SK-N-SH (cell line): ENCODE measurements around the gene PCLO. TPM values are rescaled to one million over a fixed set of nuclear protein-coding genes. Genes with fewer than 3 reads are reported as not detected.

Experiments used
- CTCF ChIA-PET: fragments of 300-600, 350-600 bp; formaldehyde crosslinking; extraction: SDS; loops from one replicate; lab custom pipeline; 2021; lab: Yijun Ruan, JAX
- POLR2A ChIA-PET: fragments of 350-600 bp; sonication (Branson Sonifier 250); formaldehyde crosslinking; extraction: SDS; loops from one replicate; lab custom pipeline; 2020; ENCODE audit warnings: antibody characterized with exemption, inconsistent platforms; lab: Yijun Ruan, JAX
- DNase-seq: peaks from one replicate; pipeline ENCODE4 v3.0.0; 2012
- H2AFZ ChIP-seq: fragments of 200-600 bp; sonication (generic); 2 replicates; pipeline ENCODE4 v1.8.1; 2016; ENCODE audit warnings: antibody characterized with exemption, mild to moderate bottlenecking, low read depth
- H3F3A ChIP-seq: fragments of 200-600 bp; sonication (generic); replicated peaks from 2 replicates; pipeline ENCODE3; 2016; ENCODE audit warnings: antibody characterized with exemption, mild to moderate bottlenecking; ENCODE audit not compliant: insufficient read depth
- H3K27ac ChIP-seq, 2 experiments: fragments of 200-500 bp in 1 of 2; fragments of 200-600 bp in 1 of 2; sonication (Bioruptor generic) in 1 of 2; sonication (generic), shearing (Covaris generic) in 1 of 2; 2 replicates each; pipeline versions ENCODE4 v1.5.1 to v1.6.1; 2014 to 2016; ENCODE audit warnings: low read depth in 2 of 2, inconsistent platforms in 1 of 2, low read length in 1 of 2, mild to moderate bottlenecking in 1 of 2, mixed read lengths in 1 of 2
- H3K27me3 ChIP-seq: fragments of 200-600 bp; sonication (generic), shearing (Covaris generic); 2 replicates; pipeline ENCODE4 v1.6.1; 2016; ENCODE audit warnings: mixed run types; ENCODE audit not compliant: insufficient read depth
- H3K36me3 ChIP-seq, 2 experiments: fragments of 200-500 bp in 1 of 2; fragments of 200-600 bp in 1 of 2; sonication (Bioruptor generic) in 1 of 2; sonication (generic) in 1 of 2; replicated peaks in 1 of 2; 2 replicates each; pipeline versions ENCODE3 to v1.5.1; 2014 to 2016; ENCODE audit warnings: low read length in 1 of 2, mild to moderate bottlenecking in 1 of 2; ENCODE audit not compliant: insufficient read depth in 2 of 2, control insufficient read depth in 1 of 2
- H3K4me1 ChIP-seq, 2 experiments: fragments of 200-500 bp in 1 of 2; fragments of 200-600 bp in 1 of 2; sonication (Bioruptor generic) in 1 of 2; sonication (generic), shearing (Covaris generic) in 1 of 2; 2 replicates each; pipeline versions ENCODE4 v1.5.1 to v1.6.1; 2014 to 2016; ENCODE audit warnings: low read depth in 1 of 2, low read length in 1 of 2, mixed run types in 1 of 2; ENCODE audit not compliant: insufficient read depth in 2 of 2, control insufficient read depth in 1 of 2
- H3K4me2 ChIP-seq: fragments of 200-600 bp; sonication (generic), shearing (Covaris generic); 2 replicates; pipeline ENCODE4 v1.6.1; 2017; ENCODE audit warnings: mixed run types
- H3K4me3 ChIP-seq, 2 experiments: fragments of 200-500 bp in 1 of 2; fragments of 200-600 bp in 1 of 2; sonication (Bioruptor generic) in 1 of 2; sonication (generic), shearing (Covaris generic) in 1 of 2; 2 replicates each; pipeline versions ENCODE4 v1.5.1 to v1.8.1; 2014 to 2016; ENCODE audit warnings: low read depth in 2 of 2, inconsistent platforms in 1 of 2, low read length in 1 of 2, mild to moderate bottlenecking in 1 of 2, mixed read lengths in 1 of 2, moderate library complexity in 1 of 2
- H3K79me2 ChIP-seq: fragments of 200-600 bp; sonication (generic); 2 replicates; pipeline ENCODE4 v1.8.1; 2017; ENCODE audit warnings: mild to moderate bottlenecking; ENCODE audit not compliant: insufficient read depth
- H3K9ac ChIP-seq: fragments of 200-600 bp; sonication (generic); 2 replicates; pipeline ENCODE4 v1.6.1; 2017; ENCODE audit warnings: mixed run types
- H3K9me2 ChIP-seq: fragments of 200-600 bp; sonication (generic); 2 replicates; pipeline ENCODE4 v1.6.1; 2017; ENCODE audit warnings: mixed run types
- H3K9me3 ChIP-seq: fragments of 200-600 bp; sonication (generic); 2 replicates; pipeline ENCODE4 v1.6.1; 2017; ENCODE audit warnings: mixed run types, mild to moderate bottlenecking, moderate library complexity
- H4K20me1 ChIP-seq: fragments of 200-600 bp; sonication (generic); 2 replicates; pipeline ENCODE4 v1.6.1; 2017; ENCODE audit warnings: mild to moderate bottlenecking, mixed run types; ENCODE audit not compliant: insufficient read depth
- ELF1 ChIP-seq: IDR thresholded peaks from 2 replicates; pipeline ENCODE4 v1.4.0; 2012
- EP300 ChIP-seq, 2 experiments: IDR thresholded peaks; 2 replicates each; pipeline versions ENCODE4 v1.4.0 to v1.6.1; 2012; ENCODE audit warnings: borderline replicate concordance in 1 of 2, low read depth in 1 of 2, low read length in 1 of 2
- EZH2phosphoT487 ChIP-seq: fragments of 200-600 bp; sonication (generic); IDR thresholded peaks from 2 replicates; pipeline ENCODE4 v1.6.1; 2017; ENCODE audit warnings: low read depth, mixed run types, mild to moderate bottlenecking, antibody characterized with exemption, moderate library complexity, borderline replicate concordance
- FOSL2 ChIP-seq: IDR thresholded peaks from 2 replicates; pipeline ENCODE4 v1.4.0; 2012; ENCODE audit warnings: low read depth, mild to moderate bottlenecking, moderate library complexity, borderline replicate concordance
- FOXJ3 ChIP-seq: sonication (generic); formaldehyde crosslinking; IDR thresholded peaks from 2 replicates; pipeline ENCODE4 v1.5.1; 2020; ENCODE audit warnings: mild to moderate bottlenecking, missing genetic modification reagents
- FOXM1 ChIP-seq: IDR thresholded peaks from 2 replicates; pipeline ENCODE4 v1.4.0; 2012; ENCODE audit warnings: low read depth, mild to moderate bottlenecking
- GATA2 ChIP-seq: sonication (generic); formaldehyde crosslinking; IDR thresholded peaks from 2 replicates; pipeline ENCODE4 v1.5.0; 2020; ENCODE audit warnings: mild to moderate bottlenecking, missing genetic modification reagents
- JUND ChIP-seq: IDR thresholded peaks from 2 replicates; pipeline ENCODE4 v1.4.0; 2012
- MEF2A ChIP-seq: IDR thresholded peaks from 2 replicates; pipeline ENCODE4 v1.4.0; 2012; ENCODE audit warnings: low read depth, borderline replicate concordance
- NFIC ChIP-seq: IDR thresholded peaks from 2 replicates; pipeline ENCODE4 v1.4.0; 2012; ENCODE audit warnings: borderline replicate concordance
- NRF1 ChIP-seq: IDR thresholded peaks from 2 replicates; pipeline ENCODE4 v1.6.1; 2012; ENCODE audit warnings: low read depth, mild to moderate bottlenecking, low read length
- POLR2AphosphoS5 ChIP-seq: IDR thresholded peaks from 2 replicates; pipeline ENCODE4 v1.6.1; 2012; ENCODE audit warnings: low read depth, low read length
- RCOR1 ChIP-seq: fragments of 150-350 bp; IDR thresholded peaks from 2 replicates; pipeline ENCODE4 v1.6.1; 2017; ENCODE audit warnings: antibody characterized with exemption, low read length
- RFX5 ChIP-seq: IDR thresholded peaks from 2 replicates; pipeline ENCODE4 v1.6.1; 2012; ENCODE audit warnings: mild to moderate bottlenecking, improper control_type of control experiment, low read length
- SIN3A ChIP-seq: IDR thresholded peaks from 2 replicates; pipeline ENCODE4 v1.6.1; 2012; ENCODE audit warnings: low read depth, mild to moderate bottlenecking, low read length, moderate library complexity, borderline replicate concordance
- SMC3 ChIP-seq: IDR thresholded peaks from 2 replicates; pipeline ENCODE4 v1.6.1; 2012; ENCODE audit warnings: low read depth, low read length, improper control_type of control experiment
- TCF12 ChIP-seq: IDR thresholded peaks from 2 replicates; pipeline ENCODE4 v1.4.0; 2012
- TEAD4 ChIP-seq: IDR thresholded peaks from 2 replicates; pipeline ENCODE4 v1.4.0; 2012; ENCODE audit warnings: mild to moderate bottlenecking, borderline replicate concordance; ENCODE audit not compliant: insufficient read depth
- YY1 ChIP-seq: IDR thresholded peaks from 2 replicates; pipeline ENCODE4 v1.4.0; 2012; ENCODE audit warnings: low read depth, mild to moderate bottlenecking
- WGBS: methylation state at CpG from one replicate; pipeline ENCODE4 v1.1.6; 2017; ENCODE audit warnings: low lambda C conversion rate; 5-methylcytosine and 5-hydroxymethylcytosine counted together
- polyA plus RNA-seq, 3 experiments: library from polyadenylated mRNA; depleted of rRNA; stranded (reverse); fragments of >200 nt; gene quantifications; 2 replicates each; pipeline ENCODE4 v1.2.3, GENCODE V29; 2012
- TF ChIP-seq, protein P1 (sequence below): IDR thresholded peaks from 2 replicates; pipeline ENCODE4 v1.6.1; 2012; ENCODE audit warnings: mild to moderate bottlenecking, low read depth, low read length, moderate library complexity
- TF ChIP-seq, protein P2 (sequence below): fragments of 200-600 bp; sonication (generic); IDR thresholded peaks from 2 replicates; pipeline ENCODE4 v1.6.1; 2017; ENCODE audit warnings: antibody characterized with exemption, mild to moderate bottlenecking, moderate library complexity
- TF ChIP-seq, protein P3 (sequence below): IDR thresholded peaks from 2 replicates; pipeline ENCODE4 v1.4.0; 2012; ENCODE audit warnings: low read depth, borderline replicate concordance
- TF ChIP-seq, protein P4 (sequence below): fragments of 150-350 bp; IDR thresholded peaks from 2 replicates; pipeline ENCODE4 v1.6.1; 2016; ENCODE audit warnings: mild to moderate bottlenecking, low read depth, low read length
- TF ChIP-seq, protein P5 (sequence below): IDR thresholded peaks from 2 replicates; pipeline ENCODE4 v1.4.0; 2012; ENCODE audit warnings: low read depth
- TF ChIP-seq, protein P6 (sequence below): fragments of 150-350 bp; IDR thresholded peaks from 2 replicates; pipeline ENCODE4 v1.6.1; 2017; ENCODE audit warnings: antibody characterized with exemption, low read length, low read depth, borderline replicate concordance

Gene PCLO
- polyA plus RNA-seq, 1 of the 3 experiments (the other 2 are of a cell fraction): 0.51 TPM

DNA sequence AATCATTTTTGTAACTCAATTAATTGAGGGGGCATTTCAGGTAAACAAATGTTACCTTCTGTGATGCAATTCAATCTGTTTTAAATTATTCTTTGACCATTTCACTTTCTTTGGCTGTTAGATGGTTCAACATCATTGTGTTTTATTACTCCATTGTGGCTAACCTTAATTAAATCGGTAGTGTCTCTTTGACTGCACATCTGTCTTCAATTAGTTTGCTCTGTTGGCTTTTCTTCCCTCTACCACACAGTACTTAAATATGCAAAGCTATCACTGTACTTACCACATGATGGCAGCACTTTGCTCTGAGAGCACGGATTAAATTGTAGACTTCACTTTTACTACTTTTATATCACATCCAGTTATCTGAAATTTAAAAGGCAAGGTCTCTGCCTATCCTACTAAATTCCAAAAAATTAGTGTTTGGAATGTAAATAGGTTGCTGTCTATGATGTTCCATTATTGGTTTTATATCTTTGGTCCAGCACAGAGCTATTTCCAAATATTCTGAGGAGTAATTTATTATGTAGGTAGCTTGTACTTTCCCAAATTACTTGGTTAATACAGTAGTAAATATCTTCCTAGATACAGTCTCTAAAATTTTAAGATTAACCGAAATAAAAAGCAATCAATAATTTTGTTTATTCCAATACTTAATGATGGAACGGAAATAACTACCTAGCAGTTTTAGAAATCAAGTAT is 352.0 kb downstream of the PCLO start:
- Histone ChIP-seq H3K9ac (no peak overlapping the region), H3F3A (peaks cover 10% of the 10 kb centered on the region), H3K4me1 (peaks cover 7 to 22% of the 10 kb centered on the region in 2 experiments; a peak in 3 of 4 replicates), H3K4me2 (no peak overlapping the region), H3K79me2 (no peaks in the 10 kb centered on the region), H3K9me2 (no peaks in the 10 kb centered on the region), H3K36me3 (no peaks in the 10 kb centered on the region), H3K4me3 (no peak overlapping the region), H3K27ac (peak overlapping the region in 1 of 2 experiments; percentile 77; a peak in 1 of 4 replicates), H4K20me1 (no peaks in the 10 kb centered on the region), H3K9me3 (no peaks in the 10 kb centered on the region), H2AFZ (no peak overlapping the region), H3K27me3 (no peaks in the 10 kb centered on the region)
- ChIA-PET CTCF (interaction anchor here (0.6 to 3.8 kb wide), 60 partner anchors 9 to 860 kb away, joined by 3 to 26 read pairs (median 4); partner anchors contain the start of gene PCLO), POLR2A (no interaction called here)
- 28% methylated on average over 4 of the region's 4 CpGs for WGBS
- DNase-seq: peak; percentile 67
- TF ChIP-seq NFIC (0 out of 2 replicates have a peak, but pooled peaks have one; percentile 6), GATA2 (CRISPR knock-in tag) (peak; percentile 55), MEF2A (no peak), RCOR1 (peak; percentile 95), EP300 (IDR thresholded peaks at IDR 0.05; ENCODE audit: borderline replicate concordance in 1 of 2, low read depth in 1 of 2, low read length in 1 of 2) (peak; percentile 58 to 91; a peak in 3 of 4 replicates), RFX5 (no peak; the same call in 1 of the 2 replicates), ELF1 (no peak), POLR2AphosphoS5 (peak; percentile 87; the same call in 1 of the 2 replicates), EZH2phosphoT487 (no peak), NRF1 (no peak), FOXJ3 (CRISPR knock-in tag) (0 out of 2 replicates have a peak, but pooled peaks have one; percentile 10), YY1 (no peak), JUND (no peak), FOXM1 (no peak), SMC3 (peak; percentile 93), SIN3A (no peak), FOSL2 (no peak), TCF12 (peak; percentile 99), TEAD4 (0 out of 2 replicates have a peak, but pooled peaks have one; percentile 34)
- TF ChIP-seq, protein P1, sequence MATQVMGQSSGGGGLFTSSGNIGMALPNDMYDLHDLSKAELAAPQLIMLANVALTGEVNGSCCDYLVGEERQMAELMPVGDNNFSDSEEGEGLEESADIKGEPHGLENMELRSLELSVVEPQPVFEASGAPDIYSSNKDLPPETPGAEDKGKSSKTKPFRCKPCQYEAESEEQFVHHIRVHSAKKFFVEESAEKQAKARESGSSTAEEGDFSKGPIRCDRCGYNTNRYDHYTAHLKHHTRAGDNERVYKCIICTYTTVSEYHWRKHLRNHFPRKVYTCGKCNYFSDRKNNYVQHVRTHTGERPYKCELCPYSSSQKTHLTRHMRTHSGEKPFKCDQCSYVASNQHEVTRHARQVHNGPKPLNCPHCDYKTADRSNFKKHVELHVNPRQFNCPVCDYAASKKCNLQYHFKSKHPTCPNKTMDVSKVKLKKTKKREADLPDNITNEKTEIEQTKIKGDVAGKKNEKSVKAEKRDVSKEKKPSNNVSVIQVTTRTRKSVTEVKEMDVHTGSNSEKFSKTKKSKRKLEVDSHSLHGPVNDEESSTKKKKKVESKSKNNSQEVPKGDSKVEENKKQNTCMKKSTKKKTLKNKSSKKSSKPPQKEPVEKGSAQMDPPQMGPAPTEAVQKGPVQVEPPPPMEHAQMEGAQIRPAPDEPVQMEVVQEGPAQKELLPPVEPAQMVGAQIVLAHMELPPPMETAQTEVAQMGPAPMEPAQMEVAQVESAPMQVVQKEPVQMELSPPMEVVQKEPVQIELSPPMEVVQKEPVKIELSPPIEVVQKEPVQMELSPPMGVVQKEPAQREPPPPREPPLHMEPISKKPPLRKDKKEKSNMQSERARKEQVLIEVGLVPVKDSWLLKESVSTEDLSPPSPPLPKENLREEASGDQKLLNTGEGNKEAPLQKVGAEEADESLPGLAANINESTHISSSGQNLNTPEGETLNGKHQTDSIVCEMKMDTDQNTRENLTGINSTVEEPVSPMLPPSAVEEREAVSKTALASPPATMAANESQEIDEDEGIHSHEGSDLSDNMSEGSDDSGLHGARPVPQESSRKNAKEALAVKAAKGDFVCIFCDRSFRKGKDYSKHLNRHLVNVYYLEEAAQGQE: no peak
- TF ChIP-seq, protein P2, sequence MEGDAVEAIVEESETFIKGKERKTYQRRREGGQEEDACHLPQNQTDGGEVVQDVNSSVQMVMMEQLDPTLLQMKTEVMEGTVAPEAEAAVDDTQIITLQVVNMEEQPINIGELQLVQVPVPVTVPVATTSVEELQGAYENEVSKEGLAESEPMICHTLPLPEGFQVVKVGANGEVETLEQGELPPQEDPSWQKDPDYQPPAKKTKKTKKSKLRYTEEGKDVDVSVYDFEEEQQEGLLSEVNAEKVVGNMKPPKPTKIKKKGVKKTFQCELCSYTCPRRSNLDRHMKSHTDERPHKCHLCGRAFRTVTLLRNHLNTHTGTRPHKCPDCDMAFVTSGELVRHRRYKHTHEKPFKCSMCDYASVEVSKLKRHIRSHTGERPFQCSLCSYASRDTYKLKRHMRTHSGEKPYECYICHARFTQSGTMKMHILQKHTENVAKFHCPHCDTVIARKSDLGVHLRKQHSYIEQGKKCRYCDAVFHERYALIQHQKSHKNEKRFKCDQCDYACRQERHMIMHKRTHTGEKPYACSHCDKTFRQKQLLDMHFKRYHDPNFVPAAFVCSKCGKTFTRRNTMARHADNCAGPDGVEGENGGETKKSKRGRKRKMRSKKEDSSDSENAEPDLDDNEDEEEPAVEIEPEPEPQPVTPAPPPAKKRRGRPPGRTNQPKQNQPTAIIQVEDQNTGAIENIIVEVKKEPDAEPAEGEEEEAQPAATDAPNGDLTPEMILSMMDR: peak; percentile 98
- TF ChIP-seq, protein P3, sequence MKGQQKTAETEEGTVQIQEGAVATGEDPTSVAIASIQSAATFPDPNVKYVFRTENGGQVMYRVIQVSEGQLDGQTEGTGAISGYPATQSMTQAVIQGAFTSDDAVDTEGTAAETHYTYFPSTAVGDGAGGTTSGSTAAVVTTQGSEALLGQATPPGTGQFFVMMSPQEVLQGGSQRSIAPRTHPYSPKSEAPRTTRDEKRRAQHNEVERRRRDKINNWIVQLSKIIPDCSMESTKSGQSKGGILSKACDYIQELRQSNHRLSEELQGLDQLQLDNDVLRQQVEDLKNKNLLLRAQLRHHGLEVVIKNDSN: no peak
- TF ChIP-seq, protein P4, sequence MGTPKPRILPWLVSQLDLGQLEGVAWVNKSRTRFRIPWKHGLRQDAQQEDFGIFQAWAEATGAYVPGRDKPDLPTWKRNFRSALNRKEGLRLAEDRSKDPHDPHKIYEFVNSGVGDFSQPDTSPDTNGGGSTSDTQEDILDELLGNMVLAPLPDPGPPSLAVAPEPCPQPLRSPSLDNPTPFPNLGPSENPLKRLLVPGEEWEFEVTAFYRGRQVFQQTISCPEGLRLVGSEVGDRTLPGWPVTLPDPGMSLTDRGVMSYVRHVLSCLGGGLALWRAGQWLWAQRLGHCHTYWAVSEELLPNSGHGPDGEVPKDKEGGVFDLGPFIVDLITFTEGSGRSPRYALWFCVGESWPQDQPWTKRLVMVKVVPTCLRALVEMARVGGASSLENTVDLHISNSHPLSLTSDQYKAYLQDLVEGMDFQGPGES: no peak
- TF ChIP-seq, protein P5, sequence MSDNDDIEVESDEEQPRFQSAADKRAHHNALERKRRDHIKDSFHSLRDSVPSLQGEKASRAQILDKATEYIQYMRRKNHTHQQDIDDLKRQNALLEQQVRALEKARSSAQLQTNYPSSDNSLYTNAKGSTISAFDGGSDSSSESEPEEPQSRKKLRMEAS: no peak
- TF ChIP-seq, protein P6, sequence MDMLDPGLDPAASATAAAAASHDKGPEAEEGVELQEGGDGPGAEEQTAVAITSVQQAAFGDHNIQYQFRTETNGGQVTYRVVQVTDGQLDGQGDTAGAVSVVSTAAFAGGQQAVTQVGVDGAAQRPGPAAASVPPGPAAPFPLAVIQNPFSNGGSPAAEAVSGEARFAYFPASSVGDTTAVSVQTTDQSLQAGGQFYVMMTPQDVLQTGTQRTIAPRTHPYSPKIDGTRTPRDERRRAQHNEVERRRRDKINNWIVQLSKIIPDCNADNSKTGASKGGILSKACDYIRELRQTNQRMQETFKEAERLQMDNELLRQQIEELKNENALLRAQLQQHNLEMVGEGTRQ: no peak
